Breast epithelium (tissue), 3 donors: ENCODE data around the gene CALY.

Source experiments
- POLR2A ChIP-seq: fragments of 450-650 bp; IDR thresholded peaks from one replicate; pipeline ENCODE4 v1.6.1; 2016; ENCODE audit warnings: antibody characterized with exemption, mild to moderate bottlenecking, moderate library complexity
- POLR2AphosphoS5 ChIP-seq, 3 donors: sonication (generic); formaldehyde crosslinking; IDR thresholded peaks; one replicate each; pipeline ENCODE4 v1.6.1; 2017; ENCODE audit warnings: antibody characterized with exemption in 3 of 3
- TF ChIP-seq, protein P1 (sequence below), 3 donors: fragments of 450-650 bp; IDR thresholded peaks; one replicate each; pipeline ENCODE4 v1.5.1; 2016 to 2017; ENCODE audit warnings: antibody characterized with exemption in 3 of 3, mild to moderate bottlenecking in 3 of 3, moderate library complexity in 3 of 3

DNA sequence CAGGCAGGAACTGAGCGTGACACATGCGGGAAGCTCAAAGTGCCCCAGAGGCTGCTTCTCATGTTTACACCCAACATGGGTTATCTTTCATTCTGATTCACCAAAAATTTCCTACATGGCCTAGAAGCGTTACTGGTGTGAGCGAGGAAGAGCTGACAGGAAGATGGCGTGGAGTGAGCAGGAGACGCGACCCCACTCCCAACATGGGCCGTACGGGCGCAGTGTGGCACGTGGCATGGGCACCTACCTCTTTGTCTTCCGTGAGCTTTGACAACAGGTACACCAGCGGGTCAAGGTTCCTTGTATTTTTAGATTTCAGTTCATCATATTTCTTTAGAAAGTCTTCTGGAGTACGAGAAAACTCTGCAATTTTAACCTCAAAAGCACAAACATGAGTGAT, 37.0 kb downstream of the CALY start:
- TF ChIP-seq, protein P1, sequence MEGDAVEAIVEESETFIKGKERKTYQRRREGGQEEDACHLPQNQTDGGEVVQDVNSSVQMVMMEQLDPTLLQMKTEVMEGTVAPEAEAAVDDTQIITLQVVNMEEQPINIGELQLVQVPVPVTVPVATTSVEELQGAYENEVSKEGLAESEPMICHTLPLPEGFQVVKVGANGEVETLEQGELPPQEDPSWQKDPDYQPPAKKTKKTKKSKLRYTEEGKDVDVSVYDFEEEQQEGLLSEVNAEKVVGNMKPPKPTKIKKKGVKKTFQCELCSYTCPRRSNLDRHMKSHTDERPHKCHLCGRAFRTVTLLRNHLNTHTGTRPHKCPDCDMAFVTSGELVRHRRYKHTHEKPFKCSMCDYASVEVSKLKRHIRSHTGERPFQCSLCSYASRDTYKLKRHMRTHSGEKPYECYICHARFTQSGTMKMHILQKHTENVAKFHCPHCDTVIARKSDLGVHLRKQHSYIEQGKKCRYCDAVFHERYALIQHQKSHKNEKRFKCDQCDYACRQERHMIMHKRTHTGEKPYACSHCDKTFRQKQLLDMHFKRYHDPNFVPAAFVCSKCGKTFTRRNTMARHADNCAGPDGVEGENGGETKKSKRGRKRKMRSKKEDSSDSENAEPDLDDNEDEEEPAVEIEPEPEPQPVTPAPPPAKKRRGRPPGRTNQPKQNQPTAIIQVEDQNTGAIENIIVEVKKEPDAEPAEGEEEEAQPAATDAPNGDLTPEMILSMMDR (IDR thresholded peaks at IDR 0.05), result no peak
- TF ChIP-seq POLR2AphosphoS5 (IDR thresholded peaks at IDR 0.05), result no peak
- no peak for TF ChIP-seq POLR2A
